ENCODE measurements around the gene RCSD1.
"Not testable (repeated sequence)": the region's sequence is repeated elsewhere in the genome, so short reads cannot be mapped to it uniquely, and the experiment has no call there.

Gene RCSD1

DNA sequence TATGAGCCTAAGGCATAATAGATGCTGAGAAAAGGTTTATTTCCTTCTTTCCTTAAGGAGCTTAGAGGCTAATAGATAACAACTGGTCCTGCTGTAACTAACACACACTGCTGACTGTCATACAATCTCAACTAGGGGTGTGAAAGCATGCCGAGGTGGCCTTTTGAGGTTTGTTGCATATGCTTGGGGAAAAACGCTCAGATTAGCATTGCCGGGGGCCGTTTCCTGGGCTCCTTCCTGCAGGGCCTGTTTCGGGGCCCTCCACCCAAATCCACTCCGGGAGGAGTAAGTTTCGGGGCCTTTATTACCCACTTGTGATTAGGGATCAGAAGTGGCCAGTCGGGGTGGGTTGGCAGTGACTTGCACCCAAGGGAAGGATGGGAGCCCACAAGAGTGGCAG is 27.2 kb upstream of the RCSD1 start:
- peaks cover 10% of the 10 kb centered on the region for H3K9me3 Mint-ChIP-seq
- H3K27ac Mint-ChIP-seq (ENCODE audit: low read depth): no peak overlapping the region
- no peaks in the 10 kb centered on the region for H3K27me3 Mint-ChIP-seq
- DNase-seq (ENCODE audit: low spot score in 2 of 2): no peak
- H3K4me1 Mint-ChIP-seq: peaks cover 27% of the 10 kb centered on the region
- no peak overlapping the region for H3K4me3 Mint-ChIP-seq
- H3K36me3 Mint-ChIP-seq (ENCODE audit: insufficient read depth): peaks cover 3% of the 10 kb centered on the region
- ATAC-seq (replicated peaks; ENCODE audit: extremely low read depth, poor library complexity, severe bottlenecking): no peak

DNA sequence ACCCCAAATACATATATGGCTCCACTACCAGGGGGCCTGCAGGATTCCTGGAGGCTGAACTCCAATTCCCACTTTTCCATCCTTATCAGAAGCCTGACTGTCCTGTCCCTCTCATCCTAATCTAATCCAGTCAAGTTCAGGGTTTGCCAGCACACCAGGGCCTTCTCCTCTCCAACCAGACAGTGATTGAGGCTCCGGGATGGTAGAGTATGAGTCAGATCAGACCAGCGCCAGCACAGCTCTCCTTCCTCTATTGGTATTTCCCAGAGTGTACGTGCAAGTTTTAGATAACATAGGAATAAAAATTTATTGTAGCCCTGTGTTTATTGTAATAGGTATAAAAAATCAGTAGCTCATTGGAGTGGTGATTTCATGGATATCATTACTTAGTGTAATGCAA is 24.5 kb upstream of the RCSD1 start:
- peaks cover 18% of the 10 kb centered on the region for H3K4me1 Mint-ChIP-seq
- H3K4me3 Mint-ChIP-seq: no peak overlapping the region

DNA sequence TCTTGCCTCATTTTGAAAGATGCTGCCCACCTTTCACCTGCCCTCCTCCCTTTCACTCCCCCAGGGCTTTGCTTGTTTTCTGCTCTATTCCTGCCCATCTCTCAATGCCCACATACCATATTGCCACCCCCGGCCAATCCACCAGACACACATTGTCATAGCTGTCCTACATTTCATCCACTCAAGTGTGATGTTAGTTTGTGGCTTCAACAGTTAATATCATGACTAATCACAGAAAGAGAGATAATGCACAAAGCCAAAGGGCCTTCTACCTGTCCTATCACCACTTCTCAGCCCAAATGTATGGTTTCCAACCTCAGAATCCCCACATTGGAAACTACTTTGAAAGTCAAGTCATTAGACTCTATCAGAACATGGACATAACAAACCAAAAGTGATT is 18.0 kb upstream of the RCSD1 start:
- no peaks in the 10 kb centered on the region for H3K36me3 Mint-ChIP-seq (ENCODE audit: insufficient read depth)
- peaks cover 12% of the 10 kb centered on the region for H3K4me1 Mint-ChIP-seq
- H3K27me3 Mint-ChIP-seq: no peaks in the 10 kb centered on the region
- no peak overlapping the region for H3K27ac Mint-ChIP-seq (ENCODE audit: low read depth)
- DNase-seq (ENCODE audit: low spot score in 2 of 2) (no peak), ATAC-seq (replicated peaks; ENCODE audit: extremely low read depth, poor library complexity, severe bottlenecking) (no peak)
- H3K9me3 Mint-ChIP-seq: peaks cover 6% of the 10 kb centered on the region
- H3K4me3 Mint-ChIP-seq: no peak overlapping the region

More for the DNA sequence above, 24.5 kb upstream of the RCSD1 start:
- H3K36me3 Mint-ChIP-seq (ENCODE audit: insufficient read depth): peaks cover 3% of the 10 kb centered on the region
- ATAC-seq (replicated peaks; ENCODE audit: extremely low read depth, poor library complexity, severe bottlenecking) (no peak), DNase-seq (ENCODE audit: low spot score in 2 of 2) (no peak)
- peaks cover 10% of the 10 kb centered on the region for H3K9me3 Mint-ChIP-seq
- no peak overlapping the region for H3K27ac Mint-ChIP-seq (ENCODE audit: low read depth)
- H3K27me3 Mint-ChIP-seq: no peaks in the 10 kb centered on the region

DNA sequence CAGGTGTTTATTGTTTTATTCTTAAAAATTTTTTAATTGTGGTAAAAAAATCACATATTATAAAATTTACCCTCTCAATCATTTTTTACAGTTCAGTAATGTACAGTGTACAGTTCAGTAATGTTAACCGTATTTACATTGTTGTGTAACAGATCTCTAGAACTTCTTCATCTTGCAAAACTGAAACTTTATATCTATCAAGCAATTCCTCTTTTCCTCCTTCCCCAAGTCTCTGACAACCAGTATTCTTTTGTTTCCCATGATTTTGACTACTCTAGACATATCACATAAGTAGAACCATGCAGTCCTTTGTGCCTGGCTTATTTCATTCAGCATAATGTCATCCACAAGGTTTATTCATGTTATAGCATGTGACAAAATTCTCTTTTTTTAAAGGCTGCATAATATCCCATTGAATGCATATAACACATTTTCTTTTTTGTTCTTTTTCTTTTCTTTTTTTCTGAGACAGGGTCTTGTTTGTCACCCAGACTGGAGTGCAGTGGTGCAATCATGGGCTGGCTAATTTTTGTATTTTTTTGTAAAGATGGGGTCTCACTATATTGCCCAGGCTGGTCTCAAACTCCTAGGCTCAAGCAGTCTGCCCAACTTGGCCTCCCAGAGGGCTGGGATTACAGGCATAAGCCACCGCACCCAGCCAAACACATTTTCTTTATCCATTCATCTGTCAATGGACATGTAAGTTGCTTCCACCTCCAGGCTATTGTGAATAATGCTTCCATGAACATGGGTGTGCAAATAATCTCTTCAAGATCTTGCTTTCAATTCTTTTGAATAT is 17.2 kb upstream of the RCSD1 start:
- H3K4me3 Mint-ChIP-seq: no peak overlapping the region
- H3K36me3 Mint-ChIP-seq (ENCODE audit: insufficient read depth): no peaks in the 10 kb centered on the region
- ATAC-seq (replicated peaks; ENCODE audit: extremely low read depth, poor library complexity, severe bottlenecking) (no peak), DNase-seq (ENCODE audit: low spot score in 2 of 2) (no peak)
- no peaks in the 10 kb centered on the region for H3K27me3 Mint-ChIP-seq
- no peak overlapping the region for H3K27ac Mint-ChIP-seq (ENCODE audit: low read depth)
- peaks cover 20% of the 10 kb centered on the region for H3K4me1 Mint-ChIP-seq
- H3K9me3 Mint-ChIP-seq: no peaks in the 10 kb centered on the region

DNA sequence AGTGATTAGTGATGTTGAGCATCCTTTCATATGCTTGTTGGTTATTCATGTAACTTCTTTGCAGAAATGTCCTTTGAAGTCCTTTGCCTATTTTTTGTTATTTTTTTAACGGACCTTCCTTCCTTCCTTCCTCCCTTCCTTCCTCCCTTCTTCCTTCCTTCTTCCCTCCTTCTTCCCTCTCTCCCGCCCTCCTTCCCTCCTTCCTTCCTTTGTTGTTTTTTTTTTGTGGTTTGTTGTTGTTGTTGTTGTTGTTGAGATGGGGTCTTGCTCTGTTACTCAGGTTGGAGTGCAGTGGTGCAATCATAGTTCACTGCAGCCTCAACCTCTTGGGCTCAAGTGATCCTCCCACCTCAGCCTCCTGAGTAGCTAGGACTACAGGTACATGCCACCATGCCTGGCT is 16.0 kb upstream of the RCSD1 start:
- H3K36me3 Mint-ChIP-seq (ENCODE audit: insufficient read depth); H3K27me3 Mint-ChIP-seq; H3K9me3 Mint-ChIP-seq; ATAC-seq (replicated peaks; ENCODE audit: extremely low read depth, poor library complexity, severe bottlenecking); DNase-seq (ENCODE audit: low spot score in 2 of 2); H3K4me3 Mint-ChIP-seq: not testable (repeated sequence)
- H3K27ac Mint-ChIP-seq (ENCODE audit: low read depth): peak overlapping the region; percentile 11
- H3K4me1 Mint-ChIP-seq: peaks cover 32% of the 10 kb centered on the region

DNA sequence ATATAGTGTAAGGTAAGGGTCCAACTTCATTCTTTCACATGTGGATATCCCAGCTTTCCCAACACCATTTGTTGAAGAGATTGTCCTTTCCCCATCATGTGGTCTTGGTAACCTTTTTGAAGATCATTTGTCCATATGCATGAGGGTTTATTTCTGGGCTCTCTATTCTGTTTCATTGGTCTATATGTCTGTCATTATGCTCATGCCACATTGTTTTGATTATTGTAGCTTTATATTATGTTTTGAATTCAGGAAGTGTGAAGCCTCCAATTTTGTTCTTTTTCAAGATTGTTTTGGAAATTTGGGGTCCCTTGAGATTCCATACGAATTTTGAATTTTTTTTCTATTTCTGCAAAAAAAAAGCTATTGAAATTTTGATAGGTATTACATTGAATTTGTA is 15.2 kb upstream of the RCSD1 start:
- no peak for ATAC-seq (replicated peaks; ENCODE audit: extremely low read depth, poor library complexity, severe bottlenecking)
- no peak overlapping the region for H3K4me3 Mint-ChIP-seq
- DNase-seq (ENCODE audit: low spot score in 2 of 2): no peak
- no peak overlapping the region for H3K27ac Mint-ChIP-seq (ENCODE audit: low read depth)
- H3K27me3 Mint-ChIP-seq: no peaks in the 10 kb centered on the region
- H3K36me3 Mint-ChIP-seq (ENCODE audit: insufficient read depth): no peaks in the 10 kb centered on the region
- H3K4me1 Mint-ChIP-seq: peaks cover 38% of the 10 kb centered on the region
- no peaks in the 10 kb centered on the region for H3K9me3 Mint-ChIP-seq

DNA sequence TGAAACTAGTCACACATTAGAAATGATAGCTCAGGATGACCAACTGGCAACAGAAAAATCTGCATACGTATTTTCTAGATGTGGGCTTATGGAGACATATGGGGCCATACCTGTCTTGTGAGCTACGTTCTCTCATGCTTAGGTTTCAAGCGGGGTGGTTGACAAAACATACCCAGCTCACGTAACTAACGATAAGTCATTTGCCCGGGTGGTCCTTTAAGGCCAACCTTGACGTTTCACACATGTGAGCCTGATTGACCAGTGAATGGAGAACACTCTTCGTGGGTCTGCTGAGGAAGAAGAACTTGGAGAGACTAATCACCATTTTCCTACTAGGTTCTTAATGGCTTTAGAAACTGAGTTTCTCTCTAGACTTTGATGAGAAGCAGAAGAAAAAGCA is 13.5 kb upstream of the RCSD1 start:
- H3K27me3 Mint-ChIP-seq: no peaks in the 10 kb centered on the region
- no peak for DNase-seq (ENCODE audit: low spot score in 2 of 2)
- ATAC-seq (replicated peaks; ENCODE audit: extremely low read depth, poor library complexity, severe bottlenecking): no peak
- H3K4me1 Mint-ChIP-seq: peaks cover 51% of the 10 kb centered on the region
- peaks cover 1% of the 10 kb centered on the region for H3K36me3 Mint-ChIP-seq (ENCODE audit: insufficient read depth)
- no peak overlapping the region for H3K27ac Mint-ChIP-seq (ENCODE audit: low read depth)
- peak overlapping the region; percentile 56 for H3K4me3 Mint-ChIP-seq
- H3K9me3 Mint-ChIP-seq: no peaks in the 10 kb centered on the region

DNA sequence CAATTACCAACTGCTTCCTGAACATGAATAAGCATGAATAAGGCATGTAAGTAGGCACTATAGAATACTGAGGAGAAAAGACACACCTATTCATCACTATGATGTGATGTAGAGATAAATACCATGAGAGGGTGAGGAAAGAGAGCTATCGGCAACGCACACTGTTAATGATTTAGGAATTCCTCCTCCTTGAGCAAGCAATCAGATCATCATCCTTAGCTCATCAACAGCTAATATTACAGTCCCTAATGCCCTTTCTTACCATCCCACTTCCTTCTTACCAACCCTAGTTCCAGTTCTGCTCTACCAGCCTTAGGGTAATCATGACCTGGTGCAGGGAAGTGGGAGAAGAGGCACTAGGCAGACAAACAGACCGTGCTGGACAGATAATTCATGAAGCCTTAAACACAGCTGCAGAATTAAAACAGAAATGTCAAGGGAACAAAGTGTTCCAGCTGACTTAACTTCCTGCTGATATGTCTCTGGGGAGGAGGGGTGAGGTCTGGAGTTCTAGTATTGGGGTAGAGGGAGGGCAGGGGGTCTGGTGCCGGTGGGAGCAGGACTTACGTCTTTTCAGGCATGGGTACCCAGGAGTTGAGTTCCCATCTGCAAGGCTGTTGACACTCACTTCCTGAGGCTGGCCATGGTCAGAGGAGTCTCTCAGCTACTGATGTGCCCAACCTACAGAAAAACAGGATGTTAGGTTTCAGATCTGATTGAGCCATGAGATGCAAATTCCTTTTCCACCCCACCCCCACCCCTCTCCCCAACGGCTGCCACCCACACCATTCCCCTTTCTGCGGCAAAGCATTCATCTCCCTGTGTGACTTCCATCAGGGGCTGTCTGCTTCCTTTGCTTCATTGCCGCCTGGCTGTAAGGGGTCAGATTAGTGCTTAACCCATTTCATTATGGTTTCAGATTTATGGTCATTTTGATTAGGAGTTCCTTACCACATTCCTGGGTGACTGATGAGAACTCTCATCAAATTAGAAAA is 12.6 kb upstream of the RCSD1 start:
- Mint-ChIP-seq H3K9me3 (no peaks in the 10 kb centered on the region), H3K36me3 (ENCODE audit: insufficient read depth) (peaks cover 1% of the 10 kb centered on the region), H3K27ac (ENCODE audit: low read depth) (peak overlapping the region; percentile 77), H3K27me3 (no peaks in the 10 kb centered on the region), H3K4me1 (peaks cover 53% of the 10 kb centered on the region), H3K4me3 (peak overlapping the region; percentile 56)
- DNase-seq (ENCODE audit: low spot score in 2 of 2) (no peak), ATAC-seq (replicated peaks; ENCODE audit: extremely low read depth, poor library complexity, severe bottlenecking) (peak; percentile 64)

DNA sequence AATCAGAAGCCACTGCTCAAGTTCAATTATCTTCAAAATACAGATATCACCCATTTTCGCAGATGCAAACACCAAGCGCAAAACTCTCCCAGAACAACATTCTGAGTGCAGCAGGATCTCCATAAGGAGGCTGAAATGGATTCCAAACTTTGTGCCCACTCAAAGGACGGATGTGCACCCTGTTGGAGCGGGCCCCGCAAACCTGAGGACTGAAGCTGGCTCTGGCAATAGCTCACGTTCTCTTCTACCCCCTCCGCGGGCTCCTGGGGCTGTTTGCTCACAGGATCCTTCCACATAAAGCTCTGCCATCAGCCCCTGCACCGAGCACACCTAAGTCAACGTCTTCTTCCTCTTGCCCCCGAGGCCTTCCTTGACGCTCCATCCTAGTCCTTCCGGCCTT is 11.7 kb upstream of the RCSD1 start:
- H3K27me3 Mint-ChIP-seq: no peaks in the 10 kb centered on the region
- DNase-seq (ENCODE audit: low spot score in 2 of 2) (no peak), ATAC-seq (replicated peaks; ENCODE audit: extremely low read depth, poor library complexity, severe bottlenecking) (no peak)
- peaks cover 46% of the 10 kb centered on the region for H3K4me1 Mint-ChIP-seq
- peak overlapping the region; percentile 77 for H3K27ac Mint-ChIP-seq (ENCODE audit: low read depth)
- peak overlapping the region; percentile 56 for H3K4me3 Mint-ChIP-seq
- H3K36me3 Mint-ChIP-seq (ENCODE audit: insufficient read depth): peaks cover 1% of the 10 kb centered on the region
- H3K9me3 Mint-ChIP-seq: no peaks in the 10 kb centered on the region

DNA sequence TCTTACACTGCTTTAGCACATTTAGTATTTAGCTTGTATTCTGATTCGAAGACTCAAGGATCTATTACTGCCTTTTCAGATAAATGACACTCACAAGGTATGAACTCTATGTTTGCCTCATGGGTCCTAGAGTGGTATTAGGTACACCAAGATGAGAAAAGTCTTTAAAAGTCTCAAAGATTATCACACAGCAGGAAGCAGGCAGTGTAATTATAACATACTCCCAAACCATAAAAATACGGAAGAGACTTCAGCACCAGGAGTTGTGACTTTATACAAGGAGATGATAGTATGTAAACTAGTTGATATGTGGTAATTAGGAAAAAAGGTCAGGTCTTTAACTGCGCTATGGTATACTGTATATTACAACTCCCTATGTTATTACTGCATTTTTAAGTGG is 11.2 kb upstream of the RCSD1 start:
- Mint-ChIP-seq H3K4me1 (peaks cover 48% of the 10 kb centered on the region), H3K27ac (ENCODE audit: low read depth) (peak overlapping the region; percentile 77), H3K27me3 (no peaks in the 10 kb centered on the region), H3K36me3 (ENCODE audit: insufficient read depth) (peaks cover 1% of the 10 kb centered on the region), H3K4me3 (peak overlapping the region; percentile 56), H3K9me3 (no peaks in the 10 kb centered on the region)
- no peak for DNase-seq (ENCODE audit: low spot score in 2 of 2)
- ATAC-seq (replicated peaks; ENCODE audit: extremely low read depth, poor library complexity, severe bottlenecking): no peak

DNA sequence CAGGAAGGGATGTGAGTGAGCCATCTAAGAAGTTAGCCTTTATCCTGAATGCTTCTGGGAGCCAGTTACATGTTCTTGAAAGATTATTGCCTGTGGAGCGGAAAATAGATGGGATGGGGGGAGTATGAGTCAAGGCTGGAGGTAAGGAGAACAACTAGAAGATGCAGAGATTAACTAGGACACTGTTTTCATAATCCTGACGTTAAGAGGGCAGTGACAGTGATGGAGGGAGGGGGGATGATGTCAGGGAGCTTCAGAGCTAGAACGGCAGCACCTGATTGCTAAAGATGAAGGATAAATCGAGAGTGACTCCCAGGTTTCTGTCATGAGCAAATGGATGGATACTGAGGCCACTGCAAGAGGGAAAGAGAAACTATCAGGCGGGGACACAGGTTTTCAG is 10.0 kb upstream of the RCSD1 start:
- no peaks in the 10 kb centered on the region for H3K27me3 Mint-ChIP-seq
- no peak overlapping the region for H3K27ac Mint-ChIP-seq (ENCODE audit: low read depth)
- no peak for ATAC-seq (replicated peaks; ENCODE audit: extremely low read depth, poor library complexity, severe bottlenecking)
- peaks cover 51% of the 10 kb centered on the region for H3K4me1 Mint-ChIP-seq
- DNase-seq (ENCODE audit: low spot score in 2 of 2): no peak
- no peak overlapping the region for H3K4me3 Mint-ChIP-seq
- peaks cover 1% of the 10 kb centered on the region for H3K36me3 Mint-ChIP-seq (ENCODE audit: insufficient read depth)
- H3K9me3 Mint-ChIP-seq: no peaks in the 10 kb centered on the region

DNA sequence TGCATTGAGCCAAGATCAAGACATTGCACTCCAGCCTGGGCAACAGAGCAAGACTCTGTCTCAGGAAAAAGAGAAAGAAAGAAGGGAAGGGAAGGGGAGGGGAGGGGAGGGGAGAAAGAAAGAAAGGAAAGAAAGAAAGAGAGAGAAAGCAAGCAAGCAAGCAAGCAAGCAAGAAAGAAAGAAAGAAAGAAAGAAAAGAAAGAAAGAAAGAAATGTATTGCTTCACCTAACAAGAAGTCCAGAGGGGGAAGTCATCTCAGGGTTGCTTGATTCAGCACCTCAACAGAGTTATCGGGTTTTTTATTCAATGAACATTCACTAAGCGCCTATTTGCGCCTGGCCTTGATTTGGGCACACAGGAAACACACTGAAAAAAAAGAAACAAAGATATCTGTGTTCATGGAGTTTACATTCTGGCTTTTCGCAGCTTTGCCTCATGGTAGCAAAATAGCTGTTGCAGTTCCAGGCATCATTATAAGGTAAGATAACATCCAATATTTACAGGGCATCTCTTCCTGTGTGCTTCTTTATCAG is 8.2 kb upstream of the RCSD1 start:
- Mint-ChIP-seq H3K9me3 (no peaks in the 10 kb centered on the region), H3K4me1 (peaks cover 58% of the 10 kb centered on the region), H3K27me3 (no peaks in the 10 kb centered on the region), H3K36me3 (ENCODE audit: insufficient read depth) (peaks cover 1% of the 10 kb centered on the region), H3K27ac (ENCODE audit: low read depth) (no peak overlapping the region), H3K4me3 (no peak overlapping the region)
- ATAC-seq (replicated peaks; ENCODE audit: extremely low read depth, poor library complexity, severe bottlenecking) (no peak), DNase-seq (ENCODE audit: low spot score in 2 of 2) (no peak)

All from central memory CD8-positive, alpha-beta T cell (primary cell).